Activated T-cell treated with anti-CD3 and anti-CD28 coated beads, Interleukin-2, amount 50 U/mL, for 1 hour (primary cell): Measurements from ENCODE around the gene ALDH3A1.
"Not testable (repeated sequence)": the region's sequence is repeated elsewhere in the genome, so short reads cannot be mapped to it uniquely, and the experiment has no call there.

Experiments used
- DNase-seq: peaks from one replicate; pipeline ENCODE4 v3.0.0-alpha.2; 2020

Gene ALDH3A1

DNA sequence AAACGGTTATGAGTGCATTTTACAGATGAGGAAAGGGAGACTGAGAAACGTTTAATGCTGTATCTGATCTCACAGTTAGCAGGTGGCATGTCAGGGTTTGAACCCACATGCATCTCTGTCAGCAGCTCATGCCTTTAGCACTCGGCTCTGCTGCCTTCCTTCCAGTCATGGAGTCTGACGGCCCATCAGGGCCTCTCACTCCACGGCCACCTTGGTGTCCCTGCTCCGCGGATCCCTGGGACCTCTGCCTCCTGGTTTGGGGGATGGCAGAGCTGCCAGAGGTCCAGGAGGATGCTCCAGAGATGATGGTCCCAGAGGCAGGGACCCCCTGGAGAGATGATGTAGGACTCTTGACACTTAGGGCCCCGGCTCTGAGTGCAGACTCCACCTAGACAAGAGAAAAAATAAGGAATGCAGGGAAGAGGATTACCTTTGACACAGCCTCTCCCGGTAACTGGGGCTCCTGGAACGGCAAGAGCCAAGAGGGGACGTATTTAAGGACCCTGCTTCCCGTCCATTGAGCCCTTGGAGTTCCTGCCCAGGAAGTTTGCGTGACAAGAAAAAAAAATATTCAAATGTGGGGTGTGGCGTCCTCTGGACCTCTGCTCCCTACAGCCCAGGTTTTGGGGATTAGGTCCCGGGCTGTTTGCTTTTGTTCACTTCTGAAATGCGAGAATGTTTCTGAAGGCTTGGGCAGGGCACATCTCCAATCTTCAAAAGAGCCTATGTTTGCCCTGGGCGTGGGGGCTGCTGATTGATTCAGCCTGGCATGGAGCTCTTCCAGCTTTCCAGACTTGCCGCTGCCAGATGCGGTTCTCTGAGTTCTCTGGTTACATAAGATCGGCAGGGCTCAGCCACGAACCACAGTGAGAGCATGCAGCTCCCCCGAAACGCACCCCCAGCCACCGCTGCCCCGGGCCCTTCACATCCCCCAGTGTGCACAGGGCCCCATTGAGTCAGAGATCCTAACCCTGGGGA is at the start of gene ALDH3A1:
Gene ALDH3A1, minus strand, starts transcription at position 470 of the 978 bp plus-strand sequence. CDS start 3,169 bp downstream, outside the sequence.
- no peak for DNase-seq

GRCh38 chr17:19796457-19796856 is 48.4 kb upstream of the ALDH3A1 start:
- no peak for DNase-seq

DNA sequence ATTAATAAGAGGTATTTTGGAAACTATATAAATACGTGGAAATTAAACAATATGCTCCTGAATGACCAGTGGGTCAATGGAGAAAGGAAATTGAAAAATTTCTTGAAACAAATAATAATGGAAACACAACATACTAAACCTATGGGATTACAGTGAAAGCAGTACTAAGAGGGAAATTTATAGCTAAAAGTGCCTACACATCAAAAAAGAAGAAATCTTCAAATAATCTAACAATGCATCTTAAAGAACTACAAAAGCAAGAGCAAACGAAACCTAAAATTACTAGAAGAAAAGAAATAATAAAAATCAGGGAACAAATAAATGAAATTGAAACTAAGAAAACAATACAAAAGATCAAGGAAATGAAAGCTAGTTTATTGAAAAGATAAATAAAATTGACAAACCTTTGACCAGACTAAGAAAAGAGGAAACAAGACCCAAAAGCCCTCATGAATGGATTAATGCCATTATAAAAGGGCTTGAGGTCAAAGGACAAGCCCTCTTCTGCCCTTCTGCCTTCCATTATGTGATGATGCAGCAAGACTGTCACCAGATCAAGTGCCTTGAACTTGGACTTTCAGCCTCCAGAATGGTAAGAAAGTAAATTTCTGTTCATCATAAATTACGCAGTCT is 43.9 kb upstream of the ALDH3A1 start:
- no peak for DNase-seq

DNA sequence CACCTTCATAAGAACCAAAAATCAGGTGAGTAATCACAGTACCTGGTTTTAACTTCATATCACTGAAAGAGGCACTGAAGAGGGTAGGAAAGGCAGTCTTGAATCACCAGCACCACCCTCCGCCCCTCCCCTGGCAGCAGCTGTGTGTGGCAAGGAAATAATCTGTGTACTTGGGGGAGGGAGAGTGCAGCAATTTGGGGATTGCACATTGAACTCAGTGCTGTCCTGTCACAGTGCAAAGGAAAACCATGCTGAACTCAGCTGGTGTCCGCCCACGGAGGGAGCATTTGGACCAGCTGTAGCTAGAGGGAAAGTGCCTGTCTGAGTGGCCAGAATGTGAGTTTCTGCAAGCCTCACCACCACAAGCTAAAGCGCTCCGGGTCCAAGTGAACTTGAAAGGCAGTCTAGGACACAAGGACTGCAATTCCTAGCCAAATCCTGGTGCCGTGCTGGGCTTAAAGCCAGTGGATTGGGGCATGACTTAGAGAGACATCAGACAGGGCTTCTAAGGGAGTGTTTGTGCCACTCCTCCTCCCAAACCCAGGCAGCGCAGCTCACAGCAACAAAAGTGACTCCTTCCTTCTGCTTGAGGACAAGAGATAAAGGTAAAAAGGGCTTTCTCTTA is 39.7 kb upstream of the ALDH3A1 start:
- no peak for DNase-seq

GRCh38 chr17:19785854-19786253 is 37.8 kb upstream of the ALDH3A1 start:
- no peak for DNase-seq

- no peak for DNase-seq
Observed at GRCh38 chr17:19781488-19782458, 33.7 kb upstream of the ALDH3A1 start.

DNA sequence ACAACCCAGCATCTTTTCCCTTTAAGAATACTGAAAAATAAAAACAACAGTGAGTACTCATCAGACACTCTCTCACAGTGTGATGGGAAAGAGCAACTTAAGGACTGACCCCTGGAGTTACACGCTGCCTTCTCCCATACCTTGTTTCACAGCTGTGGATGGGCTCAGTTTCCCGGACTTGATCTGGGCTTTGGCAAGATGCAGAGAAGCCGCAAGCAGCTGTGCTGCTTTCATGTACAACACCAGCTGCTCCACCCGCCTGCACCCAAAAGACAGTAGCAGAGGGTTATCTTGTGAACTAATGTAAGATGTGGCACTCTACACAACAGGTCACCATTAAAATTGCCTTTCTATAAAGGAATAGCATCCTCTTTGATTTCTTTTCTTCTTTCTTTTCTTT is 32.7 kb upstream of the ALDH3A1 start:
- DNase-seq, result no peak

DNA sequence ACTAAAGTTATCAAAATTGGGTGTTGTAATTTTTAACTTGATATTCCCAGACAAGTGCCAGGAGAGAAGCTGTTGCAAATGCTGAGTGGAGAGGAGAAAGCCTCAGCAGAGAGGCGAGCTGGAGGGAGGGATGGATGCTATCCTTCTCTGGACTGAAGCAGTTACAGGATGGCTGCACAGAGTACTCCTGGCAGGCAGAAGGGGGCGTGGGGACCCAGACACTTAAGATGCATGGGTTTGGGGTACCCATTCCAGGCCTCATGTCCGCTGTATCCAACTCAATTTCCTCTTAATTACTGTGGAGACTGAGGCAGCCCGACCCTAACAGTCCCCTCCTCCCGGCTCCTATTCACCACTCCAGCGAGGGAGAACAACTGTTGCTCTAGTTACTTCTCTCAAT is 25.4 kb upstream of the ALDH3A1 start:
- DNase-seq, result no peak

DNA sequence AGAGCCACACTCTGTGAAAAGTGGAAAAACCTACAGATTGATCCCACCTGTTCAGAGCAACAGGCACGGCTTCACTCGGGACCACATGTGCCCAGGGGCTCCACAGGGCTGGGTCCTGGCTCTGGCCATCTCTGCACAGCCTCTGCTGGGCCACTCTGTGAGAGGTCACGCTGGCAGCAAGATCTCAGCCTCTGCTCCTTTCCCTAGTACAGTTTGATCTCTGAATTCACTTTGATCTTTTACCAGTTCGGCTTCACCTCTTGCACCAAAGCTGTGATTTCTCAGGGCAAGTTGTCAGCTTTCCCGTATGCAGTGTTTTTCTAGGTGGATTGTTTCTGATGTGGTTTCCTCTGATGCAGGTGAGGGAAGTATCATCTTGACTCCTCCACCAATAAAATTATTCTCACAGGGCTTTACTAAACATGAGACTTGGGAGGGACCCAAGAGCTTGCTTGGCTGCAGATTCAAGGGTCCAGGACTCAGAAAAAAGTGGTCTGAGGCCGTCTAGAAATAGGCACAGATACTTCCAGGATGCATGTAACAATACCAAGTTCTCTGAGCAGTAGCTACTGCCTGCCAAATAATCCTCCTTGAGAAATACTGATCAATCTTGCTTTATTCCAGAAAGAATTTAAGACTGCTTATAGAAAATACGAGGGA is 24.0 kb upstream of the ALDH3A1 start:
- DNase-seq, result peak; percentile 55

GRCh38 chr17:19770985-19771735 is 23.1 kb upstream of the ALDH3A1 start:
- no peak for DNase-seq

DNA sequence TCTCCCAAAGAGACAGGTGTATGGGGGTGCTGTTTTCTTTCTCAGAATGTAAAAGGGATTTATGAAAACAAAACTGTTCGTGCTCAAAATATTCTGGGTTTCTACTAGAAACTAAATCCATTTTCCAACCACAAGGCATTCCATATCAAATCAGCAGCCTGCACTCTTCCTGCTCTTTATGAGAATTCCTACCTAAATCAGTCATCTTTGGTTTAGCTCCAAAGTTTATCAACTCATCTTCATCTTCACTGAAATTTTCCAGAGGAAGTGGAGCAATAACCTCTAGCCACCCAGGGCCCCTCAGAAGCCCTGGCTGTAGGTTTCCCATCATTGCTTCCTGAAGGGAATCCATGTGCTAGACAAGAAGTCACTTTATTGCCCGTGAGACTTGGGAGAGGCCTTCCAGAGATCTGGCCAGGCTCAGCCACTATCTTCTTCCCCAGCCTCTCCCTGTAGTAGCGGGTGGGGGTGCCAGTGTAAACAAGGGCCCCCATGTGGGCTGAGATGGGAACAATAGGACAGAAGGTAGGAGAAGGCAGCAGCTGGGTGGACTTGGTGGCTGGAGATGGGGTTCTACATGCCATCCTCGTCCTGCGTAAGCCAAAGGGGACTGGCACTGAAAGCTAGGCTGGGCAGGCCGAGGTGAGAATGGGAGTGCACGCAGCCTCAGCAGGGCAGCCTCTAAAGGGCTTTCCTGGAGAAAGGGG is 22.0 kb upstream of the ALDH3A1 start:
- no peak for DNase-seq

- no peak for DNase-seq
Observed at GRCh38 chr17:19768046-19768782, 20.1 kb upstream of the ALDH3A1 start.

DNA sequence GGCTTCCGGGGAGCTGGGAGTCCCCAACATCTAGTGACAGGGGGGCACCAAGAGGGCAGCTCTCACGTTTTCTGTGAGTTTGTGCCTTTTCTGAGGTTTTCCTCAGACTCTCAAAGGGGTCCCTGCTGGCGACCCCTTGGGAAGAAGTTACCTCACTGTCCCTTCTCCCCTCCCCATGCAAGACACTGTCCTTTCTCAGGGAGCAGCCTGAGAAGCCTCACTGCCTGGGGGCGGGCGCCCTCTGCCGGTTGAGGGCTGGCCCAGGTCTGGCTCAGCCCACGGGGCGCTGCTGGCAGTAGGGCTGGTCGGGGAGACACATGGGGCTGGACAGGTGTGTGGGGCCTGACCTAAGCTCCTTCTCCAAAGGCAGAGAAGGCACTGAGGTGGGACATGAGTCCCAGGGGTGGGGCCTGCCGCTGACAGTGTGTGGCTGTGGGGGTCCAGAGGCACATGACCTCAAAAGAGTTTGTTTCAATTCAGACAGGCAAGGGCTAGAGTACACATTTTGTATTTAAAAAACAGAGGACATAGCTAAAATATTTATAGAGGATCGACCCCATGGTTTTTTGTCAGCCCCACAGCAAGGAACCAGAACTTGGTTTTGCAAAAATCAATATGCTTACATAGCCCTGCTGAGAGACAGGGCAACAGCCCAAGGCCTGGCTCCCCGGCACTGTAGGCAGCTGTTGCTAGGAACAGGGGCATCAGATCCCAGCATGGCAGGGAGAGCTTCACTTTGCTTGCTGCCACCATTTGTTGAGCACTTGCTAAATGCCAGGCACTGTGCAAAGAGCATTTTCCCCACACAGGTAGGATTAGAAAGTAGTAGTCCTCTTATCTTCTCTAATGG is 18.5 kb upstream of the ALDH3A1 start:
- peak; percentile 85 for DNase-seq

DNA sequence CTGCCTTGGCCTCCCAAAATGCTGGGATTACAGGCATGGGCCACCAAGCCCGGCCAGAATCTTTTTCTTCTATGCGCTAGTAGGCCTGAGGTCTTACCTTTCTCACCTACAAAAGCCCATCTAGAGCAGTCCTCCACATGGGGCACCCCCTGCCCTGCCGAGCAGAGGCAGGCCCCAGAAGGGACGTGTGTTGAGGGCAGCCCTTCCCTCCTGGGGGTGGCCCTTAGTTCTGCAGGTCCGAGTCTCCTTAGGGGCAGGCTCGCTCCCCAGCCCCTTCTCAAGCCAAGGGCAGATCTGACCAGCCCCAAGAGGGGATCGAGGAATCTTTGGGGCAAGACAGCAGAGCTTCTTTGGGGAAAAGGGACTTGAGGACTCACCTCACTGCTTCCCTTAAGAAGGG is 17.9 kb upstream of the ALDH3A1 start:
- DNase-seq, result no peak

- not testable (repeated sequence) for DNase-seq
Observed at GRCh38 chr17:19763991-19764390, 15.9 kb upstream of the ALDH3A1 start.

- no peak for DNase-seq
Observed at GRCh38 chr17:19763416-19763815, 15.3 kb upstream of the ALDH3A1 start.

- peak; percentile 74 for DNase-seq
Observed at GRCh38 chr17:19762515-19762961, 14.4 kb upstream of the ALDH3A1 start.

DNA sequence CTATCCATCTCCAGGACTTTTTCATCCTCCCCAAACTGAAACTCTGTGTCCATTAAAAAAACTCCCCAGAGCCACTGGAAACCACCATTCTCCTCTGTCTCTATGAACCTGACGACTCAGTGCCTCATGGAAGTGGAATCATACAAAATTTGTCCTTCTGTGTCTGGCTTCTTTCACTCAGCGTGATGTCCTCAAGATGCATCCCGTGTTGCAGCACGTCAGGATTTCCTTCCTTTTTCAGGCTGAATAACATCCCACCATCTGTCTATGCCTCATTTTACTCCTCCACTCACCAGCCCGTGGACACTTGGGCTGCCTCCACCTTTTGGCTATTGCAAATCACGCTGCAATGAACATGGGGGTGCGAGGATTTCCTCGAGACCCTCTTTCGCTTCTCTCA is 12.6 kb upstream of the ALDH3A1 start:
- no peak for DNase-seq
